H9 (cell line): ENCODE data around the gene ZNF526. TPM values are rescaled to one million over a fixed set of nuclear protein-coding genes. Genes with fewer than 3 reads are reported as not detected.

Experiments
- DNase-seq: peaks from one replicate; pipeline ENCODE4 v3.0.0-alpha.2; 2017
- H2AFZ ChIP-seq: one replicate; pipeline ENCODE4 v1.6.1; 2013; ENCODE audit warnings: mild to moderate bottlenecking, low read length, control low read depth, moderate library complexity
- H2AK5ac ChIP-seq: 2 replicates; pipeline ENCODE4 v1.6.1; 2013; ENCODE audit warnings: low read length, control low read depth, mixed read lengths; ENCODE audit not compliant: insufficient read length
- H2BK120ac ChIP-seq: one replicate; pipeline ENCODE4 v1.6.1; 2013; ENCODE audit warnings: low read depth, mild to moderate bottlenecking, low read length, control low read depth, inconsistent platforms; ENCODE audit not compliant: poor library complexity, severe bottlenecking
- H2BK12ac ChIP-seq: 2 replicates; pipeline ENCODE4 v1.6.1; 2013; ENCODE audit warnings: low read length, control low read depth, mixed read lengths, low read depth; ENCODE audit not compliant: insufficient read length
- H2BK15ac ChIP-seq: 2 replicates; pipeline ENCODE4 v1.6.1; 2013; ENCODE audit warnings: low read depth, low read length, control low read depth
- H2BK20ac ChIP-seq: one replicate; pipeline ENCODE4 v1.6.1; 2013; ENCODE audit warnings: low read depth, mild to moderate bottlenecking, low read length, control low read depth, inconsistent platforms; ENCODE audit not compliant: poor library complexity, severe bottlenecking
- H2BK5ac ChIP-seq: 2 replicates; pipeline ENCODE4 v1.6.1; 2013; ENCODE audit warnings: low read length, control low read depth, mixed read lengths; ENCODE audit not compliant: insufficient read length
- H3K14ac ChIP-seq: 2 replicates; pipeline ENCODE4 v1.6.1; 2013; ENCODE audit warnings: low read length, control low read depth; ENCODE audit not compliant: insufficient read depth
- H3K18ac ChIP-seq: 2 replicates; pipeline ENCODE4 v1.6.1; 2013; ENCODE audit warnings: low read depth, mild to moderate bottlenecking, mixed read lengths, low read length, control low read depth; ENCODE audit not compliant: insufficient read length
- H3K23ac ChIP-seq: 2 replicates; pipeline ENCODE4 v1.6.1; 2013; ENCODE audit warnings: low read length, control low read depth, mixed read lengths, low read depth; ENCODE audit not compliant: insufficient read length
- H3K23me2 ChIP-seq: 2 replicates; pipeline ENCODE4 v1.6.1; 2013; ENCODE audit warnings: low read depth, mild to moderate bottlenecking, mixed read lengths, low read length, control low read depth; ENCODE audit not compliant: insufficient read length, poor library complexity, severe bottlenecking
- H3K27ac ChIP-seq: 2 replicates; pipeline ENCODE4 v1.5.1; 2013; ENCODE audit warnings: low read length, control low read depth, mixed read lengths, low read depth; ENCODE audit not compliant: insufficient read length
- H3K27me3 ChIP-seq: 2 replicates; pipeline ENCODE4 v1.6.1; 2013; ENCODE audit warnings: low read length, control low read depth, inconsistent platforms; ENCODE audit not compliant: insufficient read depth
- H3K4ac ChIP-seq: 2 replicates; pipeline ENCODE4 v1.6.1; 2013; ENCODE audit warnings: low read depth, mild to moderate bottlenecking, control low read depth, inconsistent platforms, low read length, moderate library complexity
- H3K4me1 ChIP-seq: 2 replicates; pipeline ENCODE4 v1.6.1; 2013; ENCODE audit warnings: low read length, control low read depth, inconsistent platforms; ENCODE audit not compliant: insufficient read depth
- H3K4me2 ChIP-seq: 2 replicates; pipeline ENCODE4 v1.6.1; 2013; ENCODE audit warnings: low read length, control low read depth, mixed read lengths; ENCODE audit not compliant: insufficient read length, insufficient read depth
- H3K56ac ChIP-seq: 2 replicates; pipeline ENCODE4 v1.6.1; 2013; ENCODE audit warnings: low read depth, mild to moderate bottlenecking, mixed read lengths, low read length, control low read depth; ENCODE audit not compliant: insufficient read length
- H3K79me1 ChIP-seq: 2 replicates; pipeline ENCODE4 v1.6.1; 2013; ENCODE audit warnings: low read depth, mild to moderate bottlenecking, moderate library complexity, low read length, control low read depth, inconsistent platforms; ENCODE audit not compliant: insufficient read depth, poor library complexity, severe bottlenecking
- H3K79me2 ChIP-seq: 2 replicates; pipeline ENCODE4 v1.6.1; 2013; ENCODE audit warnings: low read length, control low read depth, inconsistent platforms; ENCODE audit not compliant: insufficient read depth
- H3K9ac ChIP-seq: 2 replicates; pipeline ENCODE4 v1.6.1; 2013; ENCODE audit warnings: low read length, control low read depth, mixed read lengths; ENCODE audit not compliant: insufficient read length; ENCODE audit errors: extremely low read depth
- H3K9me3 ChIP-seq: one replicate; pipeline ENCODE4 v1.6.1; 2013; ENCODE audit warnings: low read depth, low read length, inconsistent platforms; ENCODE audit not compliant: control insufficient read depth
- H3T11ph ChIP-seq: one replicate; pipeline ENCODE4 v1.6.1; 2013; ENCODE audit warnings: mild to moderate bottlenecking, low read length, control low read depth, inconsistent platforms
- H4K20me1 ChIP-seq: one replicate; pipeline ENCODE4 v1.6.1; 2013; ENCODE audit not compliant: control insufficient read depth, insufficient read length, insufficient read depth
- H4K5ac ChIP-seq: 2 replicates; pipeline ENCODE4 v1.6.1; 2013; ENCODE audit warnings: low read depth, mild to moderate bottlenecking, mixed read lengths, low read length, control low read depth; ENCODE audit not compliant: insufficient read length
- H4K8ac ChIP-seq: replicated peaks from 2 replicates; pipeline ENCODE4 v1.6.1; 2013; ENCODE audit warnings: low read length, control low read depth, mixed read lengths, low read depth; ENCODE audit not compliant: insufficient read length
- H4K91ac ChIP-seq: 2 replicates; pipeline ENCODE4 v1.6.1; 2013; ENCODE audit warnings: low read depth, mild to moderate bottlenecking, moderate library complexity, mixed read lengths, low read length, control low read depth; ENCODE audit not compliant: insufficient read length
- H3K27ac Mint-ChIP-seq, 3 experiments: 2 replicates in 2 of 3; 3 replicates in 1 of 3; pipeline ENCODE4 v1.8.0; 2020 to 2021; ENCODE audit warnings: mixed read lengths in 3 of 3, mild to moderate bottlenecking in 1 of 3, moderate library complexity in 1 of 3
- H3K27me3 Mint-ChIP-seq: 2 replicates; pipeline ENCODE4 v1.8.0; 2021; ENCODE audit warnings: low read depth, mild to moderate bottlenecking, moderate library complexity, mixed read lengths
- H3K36me3 Mint-ChIP-seq, 3 experiments: 2 replicates in 2 of 3; 3 replicates in 1 of 3; pipeline ENCODE4 v1.8.0; 2020 to 2021; ENCODE audit warnings: low read depth in 3 of 3, mixed read lengths in 3 of 3; ENCODE audit not compliant: insufficient read depth in 1 of 3
- H3K4me1 Mint-ChIP-seq, 2 experiments: 2 replicates each; pipeline ENCODE4 v1.8.0; 2020; ENCODE audit warnings: mixed read lengths in 2 of 2
- H3K4me3 Mint-ChIP-seq, 2 experiments: 2 replicates in 1 of 2; 3 replicates in 1 of 2; pipeline ENCODE4 v1.8.0; 2020 to 2021; ENCODE audit warnings: mild to moderate bottlenecking in 2 of 2, mixed read lengths in 2 of 2, moderate library complexity in 1 of 2
- H3K9me3 Mint-ChIP-seq, 2 experiments: 2 replicates in 1 of 2; 3 replicates in 1 of 2; pipeline ENCODE4 v1.8.0; 2020; ENCODE audit warnings: mild to moderate bottlenecking in 2 of 2, mixed read lengths in 2 of 2, moderate library complexity in 1 of 2
- CTCF ChIP-seq: fragments of 200-600 bp; sonication (generic); conservative IDR thresholded peaks from 3 replicates; pipeline ENCODE4 v1.8.0; 2021; ENCODE audit warnings: antibody characterized with exemption, mild to moderate bottlenecking
- WGBS: extraction: QIAGEN DNeasy Blood & Tissue Kit; methylation state at CpG from one replicate; pipeline ENCODE4 v1.1.7; 2013; ENCODE audit warnings: missing lambda C conversion rate, low lambda C conversion rate, mixed read lengths; ENCODE audit not compliant: insufficient read length; ENCODE audit errors: extremely low coverage; 5-methylcytosine and 5-hydroxymethylcytosine counted together
- total RNA-seq: library from RNA; stranded (reverse); gene quantifications from 2 replicates; pipeline ENCODE4 v1.2.1, GENCODE V29; 2021

Gene ZNF526
- total RNA-seq, 1 experiment from 2014 or later: 20.5 TPM

- no peak overlapping the region for H2BK120ac ChIP-seq
- WGBS: no CpG with 5 or more reads among the region's 5 CpGs
- no peaks in the 10 kb centered on the region for H4K20me1 ChIP-seq
- H3K14ac ChIP-seq: no peak overlapping the region
- peaks cover 6% of the 10 kb centered on the region for H3K27me3 Mint-ChIP-seq
- H2BK15ac ChIP-seq: no peak overlapping the region
- no peak overlapping the region for H2AFZ ChIP-seq
- no peak overlapping the region for H3K27ac ChIP-seq
- H2BK20ac ChIP-seq: no peak overlapping the region
- H3K9me3 Mint-ChIP-seq: no peaks in the 10 kb centered on the region; a peak in 1 of 5 replicates
- H3K23ac ChIP-seq: no peak overlapping the region
- H3K27me3 ChIP-seq: no peaks in the 10 kb centered on the region
- H3K23me2 ChIP-seq: peaks cover 2% of the 10 kb centered on the region
- no peaks in the 10 kb centered on the region for H3K9me3 ChIP-seq
- H4K8ac ChIP-seq: no peak overlapping the region
- H3K27ac Mint-ChIP-seq: peak overlapping the region in 2 of 3 experiments; percentile 68 to 78; a peak in 4 of 7 replicates
- no peak overlapping the region for H3T11ph ChIP-seq
- H2BK12ac ChIP-seq: no peak overlapping the region
- no peak for TF ChIP-seq CTCF
- H3K4ac ChIP-seq: no peak overlapping the region
- no peak overlapping the region for H3K18ac ChIP-seq
- H3K36me3 Mint-ChIP-seq: peaks cover 51 to 86% (median 82%) of the 10 kb centered on the region in 3 experiments
- no peak overlapping the region for H4K91ac ChIP-seq
- H3K79me2 ChIP-seq: peaks cover 6% of the 10 kb centered on the region; the same call in 1 of the 2 replicates
- H3K4me1 ChIP-seq: peaks cover 4% of the 10 kb centered on the region; the same call in 1 of the 2 replicates
- no peak overlapping the region for H3K9ac ChIP-seq
- no peak overlapping the region for H2AK5ac ChIP-seq
- no peak overlapping the region for H3K56ac ChIP-seq
- H3K4me2 ChIP-seq: no peak overlapping the region
- H3K4me3 Mint-ChIP-seq: peak overlapping the region in 1 of 2 experiments; percentile 12; a peak in 2 of 5 replicates
- H4K5ac ChIP-seq: no peak overlapping the region
- DNase-seq: no peak
- H2BK5ac ChIP-seq: no peak overlapping the region
- peaks cover 37 to 56% of the 10 kb centered on the region in 2 experiments for H3K4me1 Mint-ChIP-seq
- peaks cover 4% of the 10 kb centered on the region for H3K79me1 ChIP-seq
Measured at GRCh38 chr19:42200116-42200715, 19.9 kb upstream of the ZNF526 start.
